GM19467 (cell line): Measurements from ENCODE around the gene UBTF.

ENCODE experiments used
- ATAC-seq: cut with Tn5 transposase; IDR thresholded peaks from one replicate; pipeline ENCODE4 v1.9.1; 2021; ENCODE audit warnings: mild to moderate bottlenecking, moderate library complexity; ENCODE audit not compliant: unreplicated experiment

UBTF gene

DNA sequence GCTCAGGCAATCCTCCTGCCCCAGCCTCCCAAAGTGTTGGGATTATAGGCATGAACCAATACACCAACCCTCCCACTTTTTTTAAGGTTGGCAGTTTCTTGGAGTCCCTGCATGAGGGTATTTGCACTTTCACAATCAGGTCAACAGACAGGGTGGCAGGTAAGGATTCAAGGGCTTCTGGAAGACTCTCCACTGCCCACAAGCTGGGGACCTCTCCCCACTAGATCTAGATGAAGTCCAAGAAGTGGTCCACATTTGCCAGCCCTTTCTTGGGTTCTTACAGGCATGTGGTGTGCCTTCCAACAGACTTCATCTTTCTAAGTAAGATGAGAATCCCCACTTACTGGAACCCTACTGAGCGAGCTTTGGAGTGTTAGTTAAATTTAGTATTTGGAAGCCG is 45.0 kb downstream of the UBTF start:
- no peak for ATAC-seq

DNA sequence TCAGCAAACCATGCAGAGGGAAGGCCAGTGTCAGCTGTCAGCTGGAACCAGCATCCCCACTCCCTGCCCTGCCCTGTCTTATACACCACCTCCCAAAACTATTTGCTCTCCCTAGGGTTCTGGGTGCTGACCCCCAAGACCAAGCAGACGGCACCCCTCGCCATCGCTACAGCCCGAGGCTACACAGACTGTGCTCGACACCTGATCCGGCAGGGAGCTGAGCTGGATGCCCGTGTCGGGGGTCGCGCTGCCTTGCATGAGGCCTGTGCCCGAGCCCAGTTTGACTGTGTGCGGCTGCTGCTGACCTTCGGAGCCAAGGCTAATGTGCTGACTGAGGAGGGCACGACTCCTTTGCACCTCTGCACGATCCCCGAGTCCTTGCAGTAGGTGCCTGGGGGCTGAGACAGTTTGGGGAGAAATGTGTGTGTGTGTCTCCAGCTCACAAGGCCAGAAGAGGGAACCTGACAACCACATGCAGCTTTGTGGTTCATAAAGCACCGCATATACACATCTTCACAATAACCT is 47.5 kb downstream of the UBTF start:
- ATAC-seq, result no peak

- no peak for ATAC-seq
These were observed 48.8 kb downstream of the UBTF start, which contains the start of gene ASB16 for GRCh38 chr17:44170499-44171201. ASB16 (plus strand) TSS chr17:44170704; CDS start chr17:44170790, 86 bp downstream.

- ATAC-seq, result no peak
These were observed 49.4 kb downstream of the UBTF start for GRCh38 chr17:44170135-44170498.

DNA sequence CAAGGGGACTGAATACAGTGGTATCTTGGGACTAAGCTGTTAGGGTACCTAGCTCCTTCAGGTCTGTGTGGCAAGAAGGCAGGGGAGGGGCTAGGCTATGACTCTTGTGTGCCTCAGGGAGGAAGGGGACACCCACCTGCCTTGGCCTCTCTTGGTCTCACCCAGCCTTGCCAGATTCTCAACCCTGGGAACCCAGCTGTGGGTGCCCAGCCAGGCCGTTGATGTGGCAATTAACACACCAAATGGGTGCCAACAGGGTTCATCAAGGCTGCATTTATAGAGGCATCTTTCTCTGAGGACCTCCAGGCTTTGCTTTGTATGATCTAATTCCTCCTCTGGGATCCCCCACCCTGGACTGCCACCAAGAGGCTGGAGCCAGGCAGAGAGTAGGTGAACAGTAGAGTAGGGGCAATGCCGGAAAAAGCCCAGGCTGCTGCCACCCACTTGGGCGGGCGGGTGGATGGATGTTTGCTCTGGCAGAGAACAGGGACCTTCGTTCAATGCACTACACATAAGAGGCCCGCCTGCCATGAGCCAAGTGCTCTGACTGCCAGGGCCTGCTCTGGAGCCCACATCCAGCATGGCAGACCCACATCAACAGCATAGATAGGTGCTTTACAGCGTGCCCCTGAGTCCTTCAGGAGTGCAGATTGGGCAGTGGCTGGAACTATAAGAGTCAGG is 52.2 kb downstream of the UBTF start:
- no peak for ATAC-seq

DNA sequence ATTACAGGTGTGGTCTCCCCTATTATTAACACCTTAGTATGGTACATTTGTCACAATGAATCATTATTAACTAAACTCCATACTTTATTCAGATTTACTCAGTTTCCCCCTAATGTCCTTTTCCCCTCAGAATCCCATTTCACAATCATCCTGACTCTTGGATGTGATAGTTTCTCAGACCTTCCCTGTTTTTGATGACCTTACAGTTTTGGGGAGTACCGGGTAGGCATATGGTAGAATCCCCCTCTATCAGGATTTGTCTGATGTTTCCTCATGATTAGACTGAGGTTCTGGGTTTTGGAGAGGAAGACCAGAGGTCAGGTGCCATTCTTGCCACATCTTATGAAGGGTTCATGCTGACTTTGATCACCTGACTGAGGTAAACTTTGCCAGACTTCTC is 55.0 kb downstream of the UBTF start:
- no peak for ATAC-seq

GRCh38 chr17:44159519-44160210 is 59.8 kb downstream of the UBTF start:
- no peak for ATAC-seq

DNA sequence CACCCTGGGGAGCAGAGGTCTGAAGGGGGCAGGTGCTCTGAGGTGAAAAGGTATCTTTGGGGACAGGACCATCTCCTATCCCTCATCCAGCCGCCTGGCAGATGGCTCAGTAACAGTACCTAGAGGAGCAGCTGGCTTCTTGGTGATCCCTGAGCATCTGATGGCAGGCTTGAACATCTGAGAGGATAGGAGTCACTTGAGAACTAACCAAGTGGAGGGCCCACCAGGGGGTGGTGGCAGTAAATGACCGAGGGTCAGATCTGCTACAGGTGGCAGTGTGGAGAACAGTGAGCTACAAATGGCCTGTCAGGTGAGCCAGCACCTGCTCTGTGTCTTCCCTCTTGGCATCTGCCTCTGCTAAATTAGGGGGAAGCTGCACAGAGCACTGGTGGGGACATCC is 64.0 kb downstream of the UBTF start:
- ATAC-seq, result no peak
